Hindlimb muscle (tissue), 1 donor: ENCODE data around the gene MYL4. TPM values are rescaled to one million over a fixed set of nuclear protein-coding genes. Genes with fewer than 3 reads are reported as not detected.
"Not testable (repeated sequence)": the region's sequence is repeated elsewhere in the genome, so short reads cannot be mapped to it uniquely, and the experiment has no call there.

Experiments
- DNase-seq: peaks from one replicate; pipeline ENCODE4 v3.0.0-alpha.2; 2013
- polyA plus RNA-seq: library from polyadenylated mRNA; unstranded; fragments of 120-200 nt; gene quantifications from one replicate; pipeline ENCODE4 v1.2.1, GENCODE V29; 2013; ENCODE audit not compliant: insufficient read length

The MYL4 gene
- polyA plus RNA-seq, 1 donor, result 1,610 TPM

DNA sequence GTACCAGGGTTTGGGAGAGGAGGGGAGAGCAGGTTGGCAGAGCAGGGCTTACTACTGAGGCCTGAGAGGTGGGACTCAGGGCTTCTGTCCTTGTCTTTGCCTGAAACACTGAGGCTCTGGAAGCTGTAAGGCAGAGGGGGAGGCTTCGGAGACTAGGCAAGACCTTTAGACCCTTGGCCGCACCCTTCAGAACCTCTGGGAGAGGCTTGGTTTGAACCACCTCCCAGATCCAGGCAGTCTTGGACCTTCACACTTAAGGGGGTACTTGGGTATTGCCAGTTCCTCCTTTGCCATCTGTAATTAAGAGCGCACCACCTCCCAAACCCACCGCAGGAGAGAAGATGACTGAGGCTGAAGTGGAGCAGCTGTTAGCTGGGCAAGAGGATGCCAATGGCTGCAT is 12.9 kb downstream of the MYL4 start:
- DNase-seq, result no peak

DNA sequence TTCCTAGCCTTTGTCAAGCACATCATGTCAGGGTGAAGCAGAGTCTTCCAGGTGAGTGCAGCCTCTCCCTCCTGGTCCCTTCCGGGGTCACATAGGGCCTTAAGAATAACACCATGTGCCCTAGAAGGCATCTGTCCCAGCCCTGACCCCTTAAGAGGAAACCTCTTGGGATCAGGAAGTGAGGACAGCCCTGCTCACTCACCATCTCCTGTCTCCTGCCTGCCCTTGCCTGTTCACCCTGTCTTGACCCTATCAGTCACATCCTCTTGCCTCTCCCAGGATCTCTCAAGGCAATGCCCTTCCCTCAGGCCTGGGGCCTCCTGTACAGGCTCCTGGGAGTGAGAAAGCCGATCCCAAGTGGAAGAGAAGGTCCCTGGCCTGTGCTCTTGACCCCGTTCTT is 13.9 kb downstream of the MYL4 start:
- DNase-seq, result no peak

DNA sequence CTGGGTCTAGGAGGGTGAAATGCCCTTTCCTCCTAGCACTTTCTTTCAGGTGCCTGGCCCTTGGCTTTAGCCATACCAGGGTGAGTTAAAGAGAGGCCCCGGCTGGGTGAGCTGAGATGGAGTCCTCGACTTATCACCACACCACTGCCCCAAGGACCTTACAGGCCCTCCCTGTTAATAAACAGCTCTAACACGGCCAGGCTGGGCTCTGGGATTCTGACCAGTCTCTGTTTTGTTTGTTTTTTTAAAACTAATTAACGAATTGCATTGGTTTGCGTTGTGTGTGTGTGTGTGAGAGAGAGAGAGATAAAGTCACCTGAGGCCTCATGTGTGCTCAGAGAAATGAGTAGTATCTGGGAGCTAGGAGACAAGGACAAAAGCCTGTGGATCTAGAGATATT is 14.3 kb downstream of the MYL4 start:
- no peak for DNase-seq

DNA sequence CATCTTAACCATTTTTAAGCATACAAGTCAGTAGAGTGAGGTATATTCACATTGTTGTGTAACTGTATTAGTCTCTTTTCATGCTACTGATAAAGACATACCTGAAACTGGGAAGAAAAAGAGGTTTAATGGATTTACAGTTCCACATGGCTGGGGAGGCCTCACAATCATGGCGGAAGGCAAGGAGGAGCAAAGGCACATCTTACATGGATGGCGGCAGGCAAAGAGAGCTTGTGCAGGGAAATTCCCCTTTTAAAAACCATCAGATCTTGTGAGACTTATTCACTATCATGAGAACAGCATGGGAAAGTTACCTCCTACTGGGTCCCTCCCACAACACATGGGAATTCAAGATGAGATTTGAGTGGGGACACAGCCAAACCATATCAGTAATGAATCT is 14.9 kb downstream of the MYL4 start:
- not testable (repeated sequence) for DNase-seq

DNA sequence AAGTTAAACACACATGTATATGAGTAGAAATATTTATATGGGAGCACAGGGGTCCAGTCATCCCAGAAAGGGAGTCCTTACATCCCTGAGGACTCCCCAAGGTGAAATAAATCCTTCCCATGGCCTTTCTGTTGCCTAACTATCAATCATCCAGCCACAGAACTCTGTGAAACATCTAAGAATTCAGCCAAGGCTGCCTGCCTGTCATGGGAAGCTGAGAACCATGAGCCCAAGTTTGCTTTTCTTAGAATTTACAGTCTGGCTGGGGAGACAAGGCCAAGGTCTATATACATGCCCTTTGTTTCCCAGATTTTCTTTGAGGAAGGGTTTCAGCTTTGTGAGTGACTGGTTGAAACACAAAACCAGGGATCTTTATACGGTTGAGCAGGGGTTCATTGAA is 15.8 kb downstream of the MYL4 start:
- no peak for DNase-seq

DNA sequence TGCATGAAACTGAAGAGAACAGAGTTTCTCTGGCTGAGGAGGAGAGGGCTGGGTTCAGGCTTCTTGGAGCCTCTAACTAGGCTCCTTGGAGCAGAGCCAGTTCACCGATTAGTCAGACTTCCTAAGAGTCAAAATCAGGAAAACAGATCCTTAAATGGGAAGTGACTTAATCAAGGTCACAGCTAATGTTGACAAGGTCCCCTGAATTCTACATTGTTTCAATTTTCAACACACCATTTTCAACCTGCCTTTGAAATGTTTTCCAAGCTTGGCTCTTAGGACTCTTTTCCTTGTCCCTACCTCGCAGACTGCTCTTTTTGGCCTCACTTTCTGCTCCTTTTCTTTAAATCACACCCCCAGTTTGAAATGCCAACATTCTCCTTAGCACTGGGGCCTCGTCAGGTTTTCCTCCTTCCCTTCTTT is 16.3 kb downstream of the MYL4 start:
- DNase-seq, result peak; percentile 47

DNA sequence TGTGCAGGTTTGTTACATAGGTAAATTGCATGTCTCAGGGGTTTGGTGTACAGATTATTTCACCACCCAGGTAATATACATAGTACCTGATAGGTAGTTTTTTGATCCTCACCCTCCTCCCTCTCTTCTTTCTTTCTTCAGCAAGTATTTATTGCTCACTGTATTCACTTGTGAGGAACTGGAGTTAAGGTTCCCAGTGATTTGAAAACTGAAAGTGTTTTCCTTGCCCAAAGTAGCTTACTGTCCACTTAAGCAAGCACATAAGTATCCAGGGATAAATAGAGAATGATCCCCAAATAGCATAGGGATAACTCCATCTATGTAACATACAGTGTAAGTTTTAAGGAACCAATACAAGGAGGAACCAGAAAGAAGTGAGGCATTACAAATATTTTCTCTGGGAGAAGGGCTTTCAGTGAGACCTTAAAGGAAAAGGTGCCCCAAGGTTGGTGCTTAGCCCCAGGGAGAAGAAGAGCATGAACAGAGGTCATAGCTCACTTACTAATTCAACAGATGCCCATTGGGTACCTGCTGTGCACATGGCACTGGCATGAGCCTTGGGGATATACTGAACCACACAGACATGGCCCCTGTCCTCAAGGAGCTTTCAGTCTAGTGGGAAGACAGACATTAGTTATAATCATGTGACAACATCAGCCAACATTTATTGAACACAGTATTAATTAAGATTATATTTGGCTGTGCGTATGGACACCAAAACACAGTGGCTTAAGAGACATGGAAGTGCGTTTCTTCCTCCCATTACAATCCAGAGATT is 17.0 kb downstream of the MYL4 start:
- no peak for DNase-seq

DNA sequence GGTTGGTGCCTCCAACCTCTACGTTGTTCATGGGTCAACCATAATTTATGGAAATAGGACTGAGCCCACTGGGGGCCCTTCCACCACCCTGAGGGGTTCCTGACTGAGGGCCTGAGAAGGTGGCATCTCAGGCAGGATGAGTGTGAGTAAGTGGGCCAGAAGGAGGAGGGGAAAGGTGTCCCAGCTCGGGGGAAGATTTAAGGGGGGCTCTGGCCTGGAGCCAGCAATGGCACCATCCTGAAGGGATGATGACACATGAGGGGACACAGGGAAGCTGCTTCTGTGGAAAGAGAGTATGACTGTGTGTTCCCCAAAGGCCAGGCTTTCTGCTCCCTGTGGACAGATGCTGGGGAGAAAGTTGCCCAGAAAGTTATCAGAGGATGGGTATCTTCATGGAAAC is 18.7 kb downstream of the MYL4 start:
- DNase-seq, result no peak

DNA sequence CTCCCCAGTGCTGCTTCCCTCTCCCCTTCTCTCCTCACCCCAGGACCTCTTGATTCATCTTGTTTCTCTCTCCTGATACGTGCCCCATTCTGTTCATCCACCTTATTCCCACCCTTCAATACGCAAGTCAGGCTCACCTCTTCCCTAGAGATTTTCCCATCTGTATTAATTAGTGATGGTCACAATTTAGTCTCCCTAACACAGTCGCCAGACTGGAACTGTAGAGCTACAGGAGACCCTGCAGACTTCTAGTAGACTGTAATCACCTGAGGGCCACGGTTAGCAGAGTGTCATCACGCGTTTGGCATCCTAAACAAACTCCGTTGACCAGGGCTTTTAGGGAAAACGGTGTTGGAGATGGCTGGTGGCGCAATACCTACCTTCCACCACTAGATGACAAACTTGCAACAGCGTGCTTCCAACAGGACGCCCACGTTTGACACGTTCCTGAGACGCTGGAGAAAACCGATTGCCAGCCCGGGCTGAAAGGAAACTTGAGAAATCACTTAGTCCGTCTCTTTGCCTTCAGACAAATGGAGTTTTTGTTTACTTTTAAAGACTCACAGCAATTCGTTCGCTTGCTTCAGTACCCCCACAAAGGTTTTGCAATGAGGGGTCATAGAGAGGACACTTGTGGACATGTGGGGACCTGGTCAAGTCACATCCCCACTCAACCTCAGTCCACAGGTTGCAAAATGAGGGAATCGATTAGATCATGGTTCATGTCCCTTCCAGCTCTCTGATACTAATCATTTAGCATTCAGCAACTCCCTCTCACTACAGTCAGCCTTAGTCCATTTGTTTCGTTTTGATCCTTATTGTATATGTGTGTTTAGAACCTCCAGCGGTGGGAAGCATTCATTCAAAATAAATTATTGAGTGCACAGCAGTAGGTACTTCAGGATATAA is 20.6 kb downstream of the MYL4 start:
- peak; percentile 89 for DNase-seq

DNA sequence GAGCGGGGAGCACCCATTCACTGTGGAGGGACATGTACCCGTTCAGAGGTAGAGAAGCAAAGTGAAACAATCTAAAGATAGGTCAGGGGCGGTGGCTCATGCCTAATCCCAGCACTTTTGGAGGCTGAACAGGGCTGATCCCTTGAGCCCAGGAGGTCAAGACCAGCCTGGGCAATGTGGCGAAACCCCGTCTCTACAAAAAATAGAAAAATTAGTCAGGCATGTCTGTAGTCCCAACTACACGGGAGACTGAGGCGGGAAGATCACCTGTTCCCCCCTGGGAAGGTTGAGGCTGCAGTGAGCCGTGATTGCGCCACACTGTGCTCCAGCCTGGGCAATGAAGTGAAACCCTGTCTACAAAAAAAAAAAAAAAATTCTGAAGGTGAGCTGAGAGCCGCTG is 21.7 kb downstream of the MYL4 start:
- no peak for DNase-seq

DNA sequence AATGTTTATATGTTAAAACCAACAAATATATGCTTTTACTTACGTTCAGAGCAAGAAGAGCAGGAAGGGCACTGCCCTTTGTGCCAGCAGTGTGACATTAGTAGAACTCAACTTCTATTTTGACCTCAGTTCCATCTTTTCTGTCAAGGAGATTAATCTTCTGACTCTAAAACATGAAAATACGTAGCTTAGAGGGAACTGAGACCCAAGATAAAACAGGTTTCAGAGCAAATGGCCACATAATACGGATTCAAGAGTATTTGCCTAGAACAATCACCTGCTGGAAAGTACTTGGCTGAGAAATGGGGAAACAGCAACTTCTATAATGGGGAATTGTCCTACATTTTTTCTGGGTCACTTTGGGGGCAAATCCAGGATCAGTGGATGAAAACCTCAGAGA is 22.2 kb downstream of the MYL4 start:
- DNase-seq, result no peak

DNA sequence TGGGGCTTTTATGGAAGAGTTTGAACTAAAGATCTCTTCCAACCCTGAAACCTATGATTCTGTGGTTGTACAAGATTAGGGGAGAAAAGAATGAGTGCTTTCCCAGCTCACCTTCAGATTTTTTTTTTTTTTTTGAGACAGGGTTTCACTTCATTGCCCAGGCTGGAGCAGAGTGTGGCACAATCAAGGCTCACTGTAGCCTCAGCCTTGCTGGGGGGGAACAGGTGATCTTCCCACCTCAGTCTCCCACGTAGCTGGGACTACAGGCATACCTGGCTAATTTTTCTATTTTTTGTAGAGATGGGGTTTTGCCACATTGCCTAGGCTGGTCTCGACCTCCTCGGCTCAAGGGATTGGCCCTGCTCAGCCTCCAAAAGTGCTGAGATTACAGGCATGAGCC is 22.7 kb downstream of the MYL4 start:
- no peak for DNase-seq

DNA sequence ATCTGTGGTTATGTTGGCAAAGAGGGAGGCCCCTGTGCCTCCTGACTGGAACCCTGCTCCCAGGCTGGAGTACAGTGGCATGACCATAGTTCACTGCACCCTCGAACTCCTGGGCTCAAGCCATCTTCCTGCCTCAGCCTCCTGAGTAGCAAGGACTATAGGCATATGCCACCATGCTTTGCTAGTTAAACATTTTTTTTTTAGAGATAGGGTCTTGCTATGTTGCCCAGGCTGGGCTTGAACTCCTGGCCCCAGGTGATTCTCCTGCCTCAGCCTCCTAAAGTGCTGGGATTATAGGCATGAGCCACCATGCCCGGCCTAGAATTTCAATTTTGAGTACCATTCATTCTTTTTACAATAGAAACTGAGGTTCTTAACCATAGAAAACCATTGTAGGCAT is 23.3 kb downstream of the MYL4 start:
- DNase-seq, result no peak

DNA sequence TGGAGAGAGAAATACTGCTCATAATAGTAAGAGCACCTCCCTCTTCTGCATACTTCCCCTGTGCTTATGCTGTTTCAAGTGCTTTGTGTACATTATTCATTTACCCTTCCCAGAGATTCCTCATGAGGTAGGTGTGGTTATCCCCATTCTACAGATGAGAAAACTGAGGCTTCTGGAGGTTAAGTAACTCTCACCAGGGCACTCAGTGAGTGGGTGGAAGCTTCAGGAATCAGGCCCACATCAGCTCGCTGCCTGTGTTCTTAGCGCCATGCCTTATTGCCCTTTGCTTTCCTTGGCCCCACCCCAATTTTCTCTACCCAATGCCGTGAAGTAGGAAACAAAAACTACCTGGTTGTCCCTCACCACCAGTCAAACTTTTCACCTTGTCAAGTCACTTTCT is 26.4 kb downstream of the MYL4 start:
- no peak for DNase-seq

DNA sequence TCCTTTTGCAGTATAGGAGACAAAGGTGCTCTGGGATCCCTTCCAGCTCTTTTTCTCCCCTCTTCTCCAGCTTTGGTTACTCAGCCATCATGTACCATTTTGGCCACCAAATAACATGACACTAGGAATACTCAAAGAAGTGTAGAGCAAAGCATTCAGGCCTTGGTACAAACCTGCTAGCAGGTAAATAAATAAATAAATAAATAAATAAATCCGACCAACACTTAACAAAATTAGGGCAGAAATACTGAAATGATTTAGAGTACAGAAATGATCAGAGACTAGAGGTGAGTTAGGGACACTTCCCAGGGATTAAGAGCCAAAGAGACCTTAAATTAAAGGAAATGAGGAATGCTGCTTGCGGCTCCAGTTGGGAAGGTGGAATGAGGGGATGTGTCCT is 26.8 kb downstream of the MYL4 start:
- no peak for DNase-seq

DNA sequence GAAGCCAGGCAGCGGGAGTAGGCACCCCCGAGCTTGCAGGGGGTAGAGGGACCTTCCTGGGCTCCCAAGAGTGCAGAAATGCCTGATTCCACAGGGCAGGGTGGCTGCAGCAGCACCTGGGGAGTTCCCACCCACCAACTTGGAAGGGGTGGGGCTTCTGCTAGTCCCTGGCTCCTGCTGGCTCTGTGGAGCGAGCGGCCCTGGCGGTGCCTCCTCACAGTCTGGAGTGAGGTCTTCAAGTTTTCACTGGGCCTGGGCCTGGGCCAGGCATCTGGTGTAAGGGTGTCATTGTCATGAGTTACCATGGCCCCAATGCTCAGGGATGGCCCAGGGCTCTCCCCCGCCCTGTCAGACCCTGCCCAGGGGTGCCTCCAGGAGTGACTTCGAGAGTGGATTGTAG is 28.7 kb downstream of the MYL4 start:
- DNase-seq, result no peak

DNA sequence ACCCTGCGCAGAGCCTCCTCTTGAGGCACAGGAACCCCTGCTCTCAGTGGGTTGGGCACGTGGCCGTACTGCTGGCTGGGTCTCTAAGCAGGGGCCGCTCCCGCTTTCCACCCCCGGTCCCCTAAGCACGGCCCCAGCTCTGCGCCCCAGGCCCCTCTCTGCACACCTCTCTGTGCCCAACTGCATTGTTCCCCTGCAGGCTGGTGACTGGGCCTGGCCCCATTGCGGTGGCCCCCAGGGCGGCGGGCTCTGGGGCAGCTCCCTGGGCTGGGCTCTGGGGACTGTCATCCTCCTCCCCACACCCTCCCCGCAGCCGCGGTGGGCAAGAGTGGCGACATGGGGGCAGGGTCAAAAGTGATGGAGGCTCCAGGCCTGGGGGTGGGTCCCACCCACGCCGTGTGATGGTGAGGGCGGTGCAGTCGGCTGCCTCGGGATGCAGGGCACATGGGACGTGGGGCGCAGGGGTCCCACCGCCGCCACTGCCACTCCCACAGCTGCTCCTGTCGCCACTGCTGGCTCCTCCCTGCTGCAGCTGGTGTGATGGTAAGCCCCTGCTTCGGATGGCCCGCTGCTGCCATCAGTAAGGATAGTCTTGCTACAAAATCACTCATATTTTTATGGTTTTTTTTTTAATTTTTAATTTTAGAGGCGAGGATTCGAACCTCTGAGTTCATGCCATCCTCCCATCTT is 29.3 kb downstream of the MYL4 start:
- DNase-seq, result no peak

DNA sequence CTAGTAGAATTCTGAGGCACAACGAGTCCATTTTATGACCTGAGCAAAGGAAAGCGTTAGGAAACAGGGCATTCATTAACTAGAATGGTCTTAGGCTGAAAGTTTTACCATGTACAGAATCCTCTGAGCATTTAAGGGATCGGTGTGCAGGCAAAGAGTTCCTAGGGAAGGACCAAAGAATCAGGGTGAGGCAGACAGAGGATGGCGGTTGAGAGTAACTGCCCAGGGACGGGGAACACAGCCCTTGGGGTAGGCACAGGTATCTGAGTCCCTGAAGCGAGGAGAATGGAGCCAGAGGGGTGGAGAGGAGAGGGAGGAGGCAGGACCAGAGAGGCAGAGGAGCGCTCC is 30.4 kb downstream of the MYL4 start:
- no peak for DNase-seq

DNA sequence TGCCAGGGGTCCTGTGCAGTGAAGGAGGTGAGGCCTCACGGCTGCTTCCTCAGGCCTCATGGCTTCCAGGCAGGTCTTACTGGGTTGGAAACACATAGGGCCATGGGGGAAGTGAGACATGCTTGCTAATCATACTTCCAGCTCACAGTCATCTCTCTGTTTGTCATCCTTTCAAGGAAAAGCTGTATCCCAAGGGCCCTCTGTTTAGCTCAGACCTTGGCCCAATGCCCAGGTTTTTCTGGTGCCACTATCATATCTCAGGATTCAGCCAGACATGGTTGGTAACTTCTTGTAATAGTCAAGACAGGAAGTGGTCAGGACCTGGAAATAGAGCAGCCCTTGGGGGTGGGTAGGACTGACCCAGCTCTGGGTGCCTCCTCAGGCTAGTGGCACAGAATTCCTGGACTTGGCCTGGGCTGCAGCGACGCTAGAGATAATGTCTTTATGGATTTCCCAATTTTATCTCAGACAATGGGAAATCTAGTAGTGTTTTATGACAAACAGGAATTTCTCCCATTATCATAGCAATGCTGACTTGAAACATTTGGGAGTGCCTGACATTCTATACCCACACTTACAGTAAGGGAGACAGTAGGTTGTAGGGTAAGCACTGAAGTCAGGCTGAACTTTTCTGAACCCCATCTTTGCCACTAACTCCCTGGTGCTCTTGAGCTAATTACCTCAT is 31.0 kb downstream of the MYL4 start:
- peak; percentile 65 for DNase-seq

DNA sequence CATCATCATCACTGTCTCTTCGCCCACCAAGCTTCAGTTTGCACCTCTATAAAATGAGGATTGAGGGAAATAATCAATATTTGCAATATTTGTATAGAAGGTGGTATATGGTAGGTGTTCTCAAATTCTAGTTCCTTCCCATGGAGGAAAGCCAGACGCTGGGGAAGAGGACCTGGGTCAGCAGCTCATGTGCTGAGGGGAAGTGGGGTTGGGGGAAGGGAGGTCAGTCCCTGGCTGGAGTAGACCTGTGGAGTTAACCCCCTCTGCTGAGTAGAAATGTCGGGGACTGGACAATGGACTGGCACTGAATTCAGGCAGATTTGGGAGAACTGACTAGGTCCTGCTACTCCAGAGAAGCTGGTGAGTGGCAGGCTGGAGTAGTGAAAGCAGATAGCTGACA is 31.7 kb downstream of the MYL4 start:
- no peak for DNase-seq

DNA sequence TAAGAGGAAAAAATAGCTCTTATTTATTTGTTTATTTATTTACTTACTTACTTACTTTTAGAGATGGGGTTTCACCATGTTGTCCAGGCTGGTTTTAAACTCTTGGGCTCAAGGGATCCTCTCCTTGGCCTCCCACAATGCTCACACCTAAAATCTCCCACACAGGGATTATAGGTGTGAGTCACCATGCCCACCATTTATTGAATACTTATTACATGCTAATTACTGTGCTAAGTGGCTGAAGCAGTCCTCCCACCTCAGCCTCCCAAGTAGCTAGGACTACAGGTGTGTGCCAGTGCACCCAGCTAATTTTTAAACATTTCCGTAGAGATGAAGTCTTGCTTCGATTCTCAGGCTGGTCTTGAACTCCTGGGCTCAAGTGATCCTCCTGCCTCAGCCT is 33.5 kb downstream of the MYL4 start:
- no peak for DNase-seq

DNA sequence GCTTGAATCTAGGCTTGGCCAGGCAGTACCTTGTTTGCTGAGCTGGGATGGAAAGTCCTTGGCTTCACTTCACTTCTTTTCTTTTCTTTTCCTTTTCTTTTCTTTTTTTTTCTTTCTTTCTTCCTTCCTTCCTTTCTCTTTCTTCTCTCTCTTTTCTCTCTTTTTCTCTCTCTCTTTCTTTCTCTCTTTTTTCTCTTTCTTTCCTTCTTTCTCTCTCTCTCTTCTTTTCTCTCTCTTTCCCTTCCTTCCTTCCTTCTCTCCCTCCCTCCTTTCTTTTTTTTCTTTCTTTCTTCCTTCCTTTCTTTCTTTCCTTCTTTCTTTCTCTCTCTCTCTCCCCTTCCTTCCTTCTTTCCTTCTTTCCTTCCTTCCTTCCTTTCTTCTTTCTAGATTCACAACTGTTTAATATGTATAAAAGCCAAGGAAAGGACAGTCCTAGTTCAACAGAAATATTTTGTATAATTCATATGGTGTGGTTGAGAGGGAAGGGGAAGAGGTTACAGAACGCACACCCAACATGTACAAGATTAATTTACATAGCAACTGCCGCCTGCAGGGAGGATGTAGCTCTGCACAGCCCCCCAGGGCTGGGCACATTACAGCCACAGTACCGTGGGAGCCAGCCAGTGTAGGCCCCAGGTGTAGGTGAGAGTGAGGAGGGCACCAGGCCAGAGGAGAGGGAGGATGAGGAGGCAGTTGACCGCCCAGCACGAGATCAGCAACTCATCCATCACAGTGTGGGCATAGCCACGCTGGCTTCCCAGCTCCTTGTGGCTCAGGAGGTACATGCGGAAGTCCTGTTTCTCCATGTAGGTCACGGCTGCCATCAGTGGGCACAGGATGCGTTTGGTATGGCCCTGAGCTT is 34.8 kb downstream of the MYL4 start:
- DNase-seq, result no peak
